Stimulated activated CD4-positive, alpha-beta T cell treated with anti-CD3 and anti-CD28 coated beads, Interleukin-1b, Interleukin-23, amount 100 ng/mL, for 1 hour (primary cell): Measurements from ENCODE around the gene EVA1A.

Experiments used
- DNase-seq, 2 donors: peaks; one replicate each; pipeline ENCODE4 v3.0.0-alpha.2; 2020; ENCODE audit warnings: low read depth in 2 of 2

Gene EVA1A

DNA sequence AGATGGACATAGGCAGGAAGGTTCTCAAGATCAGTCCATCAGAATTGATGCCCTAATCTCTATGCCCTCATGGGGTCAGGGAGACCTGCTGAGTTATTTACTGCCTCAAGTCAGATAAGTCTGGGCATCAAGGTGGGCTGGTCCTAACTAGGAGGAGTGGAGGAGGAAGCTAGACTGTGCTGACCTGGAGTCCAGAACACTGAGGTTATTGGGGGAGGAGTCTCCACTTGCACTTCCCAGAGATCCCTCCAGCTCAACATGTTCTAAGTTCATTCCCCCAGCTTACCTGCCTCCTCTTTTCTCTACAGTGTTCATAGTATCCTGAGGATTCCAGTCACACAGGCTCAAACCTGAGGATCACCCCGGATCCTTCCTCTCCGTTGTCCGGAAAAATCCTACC is 19.3 kb downstream of the EVA1A start:
- no peak for DNase-seq

DNA sequence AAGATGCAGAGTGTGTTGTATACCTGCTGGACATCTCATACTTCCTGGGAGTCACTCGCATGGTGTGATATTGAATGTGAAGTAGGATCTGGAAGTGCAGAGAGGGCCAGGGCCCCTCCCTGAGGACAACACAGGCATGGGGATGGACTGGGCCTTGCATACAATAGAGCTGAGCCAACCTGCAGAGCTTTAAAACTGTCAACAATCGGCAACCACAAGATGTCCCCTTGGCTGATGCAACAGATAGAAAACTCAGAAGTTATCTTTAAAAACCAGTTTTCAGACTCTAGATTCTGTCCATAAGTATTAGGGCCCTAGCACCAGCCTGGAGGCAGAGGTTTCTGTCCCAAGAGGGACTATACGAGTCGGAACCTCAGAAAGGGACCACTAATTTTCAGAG is 19.7 kb downstream of the EVA1A start:
- DNase-seq = no peak

DNA sequence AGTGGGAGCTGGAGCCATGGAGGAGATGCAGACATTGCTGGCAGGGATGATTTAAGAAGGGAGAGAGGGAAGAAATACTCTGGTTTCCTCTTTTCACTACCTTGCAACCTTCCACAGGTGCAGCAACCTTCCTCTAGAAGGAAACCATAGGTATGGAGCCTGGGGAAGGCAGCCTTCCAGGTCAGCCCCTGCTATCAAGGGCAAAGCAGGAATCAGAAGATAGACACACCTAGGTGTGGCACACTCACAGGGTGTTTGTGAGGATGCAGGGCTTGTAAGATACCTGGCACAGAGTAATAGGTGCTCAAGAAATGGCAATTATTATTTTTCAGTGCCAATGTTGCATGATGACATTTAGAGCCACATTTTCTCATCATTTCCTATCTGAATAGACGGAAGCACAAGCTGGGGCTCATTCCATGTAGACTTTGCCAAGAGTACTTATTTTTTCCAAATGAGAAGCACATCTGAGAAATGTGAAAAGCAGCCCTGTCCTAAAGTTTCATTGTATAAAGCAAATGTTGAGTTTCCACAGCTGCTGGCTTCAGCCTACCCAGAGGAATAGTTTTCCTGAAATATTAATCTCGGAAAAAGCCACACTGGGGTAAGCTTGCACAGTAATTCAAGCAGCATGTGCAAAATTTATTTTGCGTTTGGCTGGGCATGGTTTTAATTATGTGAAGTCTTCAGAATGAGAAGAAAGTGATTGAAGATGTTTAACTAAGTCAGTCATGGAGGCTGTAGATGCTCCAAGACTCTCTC is 20.6 kb downstream of the EVA1A start:
- DNase-seq = no peak

DNA sequence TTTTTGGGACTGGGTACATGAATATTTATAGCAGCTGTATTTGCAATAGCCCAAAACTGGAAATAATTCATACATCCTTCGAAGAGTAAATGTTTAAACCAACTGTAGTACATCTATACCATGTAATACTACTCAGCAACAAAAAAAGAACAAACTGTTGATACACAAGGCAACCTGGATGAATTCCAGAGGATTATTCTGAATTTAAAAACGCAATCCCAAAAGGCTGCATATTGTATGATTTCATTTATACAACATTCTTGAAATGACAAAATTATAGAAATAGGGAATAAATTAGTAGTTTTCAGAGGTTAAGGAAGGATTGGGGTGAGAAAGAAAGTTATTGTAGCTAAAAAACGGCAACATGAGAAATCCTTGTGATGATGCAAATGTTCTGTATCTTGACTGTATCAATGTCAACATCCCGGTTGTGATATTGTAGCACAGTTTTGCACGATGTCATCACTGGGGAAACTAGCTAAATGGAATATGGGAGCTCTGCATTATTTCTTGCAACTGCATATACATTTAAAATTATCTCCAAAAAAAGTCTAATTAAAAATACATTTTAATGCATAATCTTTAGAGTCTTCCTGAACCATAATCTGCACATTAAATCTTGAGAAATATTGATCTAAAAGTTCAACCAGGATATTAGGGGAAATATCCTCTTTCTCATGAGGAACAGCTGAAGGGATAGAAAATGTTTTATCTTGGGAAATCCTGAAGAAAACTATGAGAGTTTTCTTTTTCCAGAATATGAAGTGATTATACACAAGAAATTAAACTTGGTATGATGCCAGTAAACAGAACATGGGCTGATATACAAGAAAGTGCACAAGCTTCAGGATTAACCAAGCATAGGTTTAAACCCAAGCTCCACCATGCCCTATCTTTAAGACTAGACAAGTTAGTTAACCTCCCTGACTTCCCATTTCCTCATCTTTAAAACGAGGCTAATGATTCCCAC is 21.9 kb downstream of the EVA1A start:
- no peak for DNase-seq

DNA sequence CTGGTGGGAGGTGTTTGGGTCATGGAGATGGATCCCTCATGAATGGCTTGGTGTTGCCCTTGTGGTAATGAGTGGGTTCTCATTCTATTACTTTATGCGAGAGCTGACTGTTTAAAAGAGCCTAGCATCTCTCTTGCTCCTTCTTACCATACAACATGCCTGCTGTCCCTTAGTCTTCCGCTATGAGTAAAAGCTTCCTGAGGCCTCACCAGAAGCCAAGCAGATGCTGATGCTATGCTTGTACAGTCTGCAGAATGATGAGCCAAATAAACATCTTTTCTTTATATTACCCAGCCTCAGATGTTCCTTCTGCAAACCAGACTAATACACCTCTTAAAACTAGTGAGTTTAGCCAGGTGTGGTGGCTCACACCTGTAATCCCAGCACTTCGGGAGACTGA is 23.1 kb downstream of the EVA1A start:
- DNase-seq = no peak

DNA sequence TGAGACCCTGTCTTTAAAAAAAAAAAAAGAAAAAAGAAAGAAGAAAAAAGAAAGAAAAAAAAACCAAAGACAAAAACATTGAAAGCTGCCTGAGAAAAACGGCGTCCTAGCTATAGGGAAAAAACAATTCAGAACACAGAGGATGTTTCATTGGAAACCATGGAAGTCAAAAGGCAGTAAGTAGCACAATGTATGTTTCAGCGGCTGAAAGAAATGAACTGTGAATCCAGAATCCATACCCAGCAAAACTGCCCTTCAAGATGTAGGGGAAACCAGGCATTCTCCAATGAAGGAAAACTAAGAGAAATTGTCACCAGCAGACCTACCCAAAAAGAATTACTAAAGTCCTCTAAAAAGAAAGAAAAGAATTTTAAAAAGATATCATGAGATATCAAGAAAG is 27.6 kb downstream of the EVA1A start:
- DNase-seq = no peak

DNA sequence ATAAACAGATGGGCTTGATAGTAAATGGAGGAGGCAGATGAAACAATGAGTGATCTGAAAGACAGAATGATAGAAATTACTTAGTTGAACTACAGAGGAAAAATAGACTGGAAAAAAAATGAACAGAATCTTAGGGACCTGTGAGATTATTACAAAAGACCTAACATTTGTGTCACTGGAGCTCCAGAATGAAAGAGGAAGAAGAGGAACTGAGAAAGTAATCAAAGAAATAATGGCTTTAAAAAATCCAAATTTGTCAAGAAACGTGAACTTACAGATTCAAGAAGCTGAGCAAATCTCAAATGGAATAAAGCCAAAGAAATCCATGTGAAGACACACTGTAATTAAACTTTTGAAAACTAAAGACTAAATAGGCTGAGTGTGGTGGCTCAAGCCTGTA is 28.3 kb downstream of the EVA1A start:
- no peak for DNase-seq

DNA sequence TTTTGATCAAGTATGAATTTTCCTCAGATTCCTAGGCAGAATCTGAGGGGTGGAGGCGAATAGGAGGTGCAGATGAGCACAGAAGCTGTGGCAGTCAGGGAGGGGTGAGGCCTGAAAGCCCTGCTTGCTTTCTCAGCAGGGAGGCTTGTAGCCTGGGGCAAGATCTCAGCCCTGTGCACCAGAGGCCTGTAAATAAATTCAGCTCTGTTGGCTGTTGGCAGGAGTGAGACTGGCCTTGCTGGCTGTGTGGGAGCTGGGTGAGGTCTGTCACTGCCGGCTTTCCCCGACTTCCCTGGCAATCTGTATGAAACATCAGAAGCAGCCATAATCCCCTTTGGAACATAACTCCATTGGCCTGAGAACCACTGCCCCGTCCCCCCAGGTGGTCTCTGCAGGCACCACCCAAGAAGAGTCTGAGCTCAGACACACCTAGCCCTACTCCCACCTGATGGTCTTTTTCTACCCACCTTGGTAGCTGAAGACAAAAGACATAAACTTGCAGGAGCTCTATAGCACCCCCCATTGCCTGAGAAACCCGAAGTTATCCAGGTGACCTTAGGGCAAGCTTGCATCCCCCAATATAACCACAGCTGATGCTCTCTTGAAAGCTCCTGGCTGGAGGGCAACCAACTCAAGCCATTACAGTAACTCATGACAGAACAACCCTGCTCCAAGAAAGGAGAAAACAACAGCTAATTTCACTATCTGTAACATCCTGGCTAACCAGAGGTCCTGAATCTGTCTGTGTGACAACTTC is 32.3 kb downstream of the EVA1A start:
- DNase-seq = no peak

DNA sequence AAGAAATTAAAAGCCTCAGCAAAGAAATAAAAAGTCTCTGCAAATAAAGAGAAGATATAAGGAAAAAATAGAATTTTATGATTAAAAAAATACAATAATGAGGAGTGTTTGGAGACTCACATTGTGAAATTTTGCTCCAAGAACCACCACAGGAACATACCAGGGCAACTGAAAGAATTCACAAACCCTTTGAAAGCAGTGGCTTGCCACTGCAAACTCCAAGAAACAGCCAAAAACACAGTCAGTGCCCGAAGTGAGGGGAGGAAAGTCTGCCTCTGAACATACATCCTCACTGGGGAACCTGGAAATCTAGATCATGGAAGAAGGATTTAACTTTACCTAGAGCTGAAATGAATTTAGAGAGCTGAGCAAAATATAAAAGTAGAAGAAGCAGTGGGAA is 33.1 kb downstream of the EVA1A start:
- DNase-seq = no peak

DNA sequence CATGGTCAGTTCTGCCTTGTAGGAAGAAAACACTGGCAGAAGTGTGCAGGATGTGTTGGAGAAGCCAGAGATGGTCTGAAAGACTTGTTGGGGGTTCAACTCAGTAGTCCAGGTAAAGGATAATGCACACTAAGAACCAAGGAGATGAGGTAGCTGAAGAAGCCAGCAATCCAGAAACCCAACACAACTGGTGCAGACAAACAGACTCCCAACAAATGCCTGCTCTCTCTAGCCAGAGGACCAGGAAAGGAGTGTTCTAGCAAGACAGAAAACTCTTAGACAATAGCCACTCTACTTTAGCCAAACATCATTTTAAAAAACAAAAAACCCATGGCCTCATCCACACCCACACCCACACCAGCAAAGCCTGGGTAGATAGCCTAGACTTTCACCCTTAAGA is 33.9 kb downstream of the EVA1A start:
- DNase-seq = no peak

DNA sequence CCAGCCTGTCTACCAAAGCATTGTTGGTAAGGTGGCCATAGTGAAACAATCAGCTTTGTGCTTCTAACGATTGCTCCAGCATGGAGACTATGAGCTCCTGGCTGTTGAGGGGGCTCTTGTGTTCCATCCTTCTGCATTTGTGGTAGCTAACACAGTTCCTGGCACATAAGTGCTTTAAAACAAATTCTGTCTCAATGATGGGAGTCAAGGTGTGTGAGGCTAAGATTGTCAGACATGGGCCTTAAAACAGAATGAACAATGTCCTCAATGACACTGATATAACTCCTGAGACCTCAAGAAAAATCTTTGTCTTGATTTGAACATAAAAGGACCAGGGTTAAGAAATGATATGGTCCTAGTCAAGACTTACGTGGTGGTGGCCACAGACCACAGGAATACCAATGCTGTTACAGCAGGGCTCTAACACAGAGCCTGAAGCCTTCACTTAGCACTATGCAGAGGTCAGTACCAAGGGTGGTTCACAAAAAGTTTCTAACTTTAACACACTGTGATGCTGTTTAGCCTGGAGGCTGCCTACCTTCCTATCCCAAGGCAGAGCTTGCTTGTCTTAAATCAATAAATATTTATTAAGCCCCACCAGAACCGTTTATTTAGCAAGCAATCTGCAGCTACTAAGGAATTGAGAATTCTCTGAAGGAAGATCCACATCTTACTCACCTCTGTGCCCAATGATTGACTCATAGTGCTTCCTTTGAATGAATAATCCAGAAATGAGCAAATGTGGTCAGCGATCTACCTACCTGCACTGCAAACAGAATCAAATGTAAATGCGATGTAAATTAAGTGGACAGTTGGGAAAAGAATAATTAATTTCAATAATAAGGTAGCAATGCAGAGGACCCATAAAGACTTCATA is 35.1 kb downstream of the EVA1A start:
- no peak for DNase-seq

DNA sequence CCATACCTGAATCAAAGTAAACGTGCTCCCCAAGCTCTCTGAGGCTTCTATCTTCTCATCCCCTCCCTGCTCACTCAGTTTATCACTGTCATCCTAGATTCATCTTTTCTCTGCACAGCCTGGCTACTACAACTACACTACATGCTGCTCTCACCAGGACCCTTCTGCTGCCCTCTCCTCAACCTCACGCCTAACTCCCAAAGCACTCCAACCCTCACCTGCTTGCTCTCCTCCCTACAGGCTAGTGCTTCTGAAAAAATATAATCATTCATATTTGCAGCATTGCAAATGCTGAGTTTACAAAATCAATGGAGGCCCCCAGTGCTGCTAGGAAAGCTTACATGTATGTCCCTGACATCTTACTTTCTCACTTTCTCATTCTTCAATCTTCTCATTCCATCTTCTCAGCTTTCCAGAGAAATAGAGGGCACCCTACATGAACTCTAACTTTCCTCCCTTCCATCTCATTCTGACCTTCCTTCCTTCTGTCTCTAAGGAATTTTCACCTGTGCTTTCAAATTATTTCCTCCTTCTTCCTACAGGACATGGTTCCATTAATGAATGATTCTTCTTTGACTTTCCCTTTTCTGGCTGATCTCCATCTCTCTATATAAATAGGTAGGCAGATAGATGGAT is 36.3 kb downstream of the EVA1A start:
- DNase-seq = no peak

DNA sequence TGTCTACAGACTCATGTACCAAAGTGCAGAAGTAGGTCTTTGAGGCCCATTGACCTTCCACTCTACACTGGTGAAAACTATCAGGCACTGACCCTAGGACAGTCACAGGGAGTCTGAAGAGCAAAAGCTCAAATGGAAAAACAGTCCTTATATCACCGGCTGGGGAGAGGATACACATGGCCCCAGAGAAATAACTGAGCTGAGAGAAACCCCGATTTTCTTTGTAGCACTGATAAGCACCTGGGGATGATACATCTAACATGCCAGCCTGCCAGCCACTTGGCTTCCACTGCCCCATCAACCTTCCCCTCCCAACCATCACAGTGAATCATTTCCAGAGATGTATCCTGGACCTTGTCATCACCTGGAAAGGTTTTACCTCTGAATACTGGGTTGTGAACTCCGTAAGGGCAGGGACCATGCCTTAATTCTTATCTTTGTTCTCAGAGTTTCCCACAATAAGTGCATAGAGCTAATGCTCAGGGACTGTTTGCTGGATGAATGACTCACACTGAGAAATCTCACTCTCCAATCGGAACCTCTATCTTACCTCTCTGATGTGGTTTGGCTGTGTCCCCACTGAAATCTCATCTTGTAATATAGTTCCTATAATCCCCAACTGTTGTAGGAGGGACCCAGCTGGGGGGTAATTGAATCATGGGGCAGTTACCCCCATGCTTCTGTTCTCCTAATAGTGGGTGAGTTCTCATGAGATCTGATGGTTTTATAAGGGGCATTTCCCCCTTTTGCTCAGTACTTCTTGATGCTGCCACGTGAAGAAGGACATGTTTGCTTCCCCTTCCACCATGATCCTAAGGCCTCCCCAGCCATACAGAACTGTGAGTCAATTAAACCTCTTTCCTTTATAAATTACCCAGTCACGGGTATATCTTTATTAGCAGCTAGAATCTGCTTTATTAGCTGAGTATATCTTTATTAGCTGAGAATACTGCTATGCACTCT is 37.1 kb downstream of the EVA1A start:
- no peak for DNase-seq

DNA sequence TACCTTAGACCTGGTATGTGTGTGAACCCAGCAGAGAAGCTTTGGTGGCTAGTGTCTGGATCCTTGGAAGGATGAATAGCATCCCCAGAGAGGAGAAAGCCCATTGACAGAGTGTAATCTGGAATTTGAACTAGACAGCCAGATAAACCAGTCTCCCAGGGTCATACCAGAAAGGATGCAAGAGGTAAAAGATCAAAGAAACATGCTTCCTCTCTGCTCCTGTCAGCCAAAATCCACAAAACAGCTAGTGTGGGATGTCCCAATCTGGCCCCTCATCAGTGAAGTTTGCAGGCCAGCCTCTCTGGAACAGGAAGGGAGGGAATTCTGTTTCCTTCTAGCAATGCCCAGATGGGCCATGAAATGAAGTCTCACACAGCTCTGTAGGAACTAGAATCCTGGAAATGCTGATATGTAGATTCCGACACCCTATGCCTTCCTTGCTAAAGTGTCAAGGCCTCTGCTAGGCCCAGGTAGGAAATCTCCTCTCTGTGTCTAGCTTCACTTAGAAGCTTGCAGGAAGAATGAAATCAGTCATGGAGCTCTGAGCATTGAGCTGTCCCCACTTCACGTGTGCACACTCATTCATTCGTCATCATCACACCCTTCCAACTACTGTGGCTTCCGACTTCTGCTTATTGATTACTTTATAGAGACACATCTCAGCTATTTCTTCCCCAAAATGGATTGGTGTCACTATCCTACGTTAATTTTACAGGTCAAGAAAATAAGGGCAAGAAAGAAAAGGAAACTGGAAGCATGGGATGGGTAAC is 38.0 kb downstream of the EVA1A start:
- no peak for DNase-seq

DNA sequence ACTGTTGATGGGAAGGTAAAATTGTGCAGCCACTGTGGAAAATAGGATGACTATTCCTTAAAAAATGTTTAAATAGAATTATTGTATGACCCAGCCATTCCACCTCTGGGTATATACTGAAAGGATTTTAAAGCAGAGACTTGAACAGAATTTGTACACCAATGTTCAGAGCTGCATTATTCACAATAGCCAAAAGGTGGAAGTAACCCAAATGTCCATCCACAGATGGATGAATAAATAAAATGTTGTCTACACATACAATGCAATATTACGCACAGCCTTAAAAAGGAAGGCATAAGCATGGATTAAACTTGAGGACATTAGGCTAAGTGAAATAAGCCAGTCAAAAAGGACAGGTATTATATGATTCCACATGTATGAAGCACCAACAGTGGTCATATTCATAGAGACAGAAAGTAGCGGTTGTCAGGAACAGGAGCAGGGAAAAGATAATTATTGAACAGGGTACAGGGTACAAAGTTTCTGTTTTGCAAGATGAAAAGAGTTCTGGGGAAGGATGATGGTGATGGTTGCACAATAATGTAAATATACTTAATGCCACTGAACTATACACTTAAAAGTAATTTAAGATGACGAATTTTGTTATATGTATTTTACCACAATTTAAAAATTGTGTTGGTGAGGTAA is 39.4 kb downstream of the EVA1A start:
- no peak for DNase-seq

DNA sequence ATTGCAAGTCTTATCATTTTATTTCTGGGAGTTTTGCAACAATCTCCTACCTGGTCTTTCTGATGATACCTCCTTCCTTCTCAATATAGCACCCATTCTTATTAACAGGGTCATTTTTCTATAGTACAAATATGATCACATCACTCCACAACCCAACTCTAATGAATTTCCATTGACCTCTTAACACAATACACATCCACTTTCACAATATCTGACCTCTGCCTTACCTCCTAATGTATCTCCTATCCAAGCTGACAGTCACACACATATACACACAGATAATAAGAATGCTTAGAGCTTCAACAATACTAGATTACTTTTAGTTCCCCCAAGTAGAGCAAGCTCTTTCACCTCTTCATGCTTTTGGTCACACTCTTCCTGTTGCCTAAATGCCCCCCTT is 40.9 kb downstream of the EVA1A start:
- DNase-seq = no peak

DNA sequence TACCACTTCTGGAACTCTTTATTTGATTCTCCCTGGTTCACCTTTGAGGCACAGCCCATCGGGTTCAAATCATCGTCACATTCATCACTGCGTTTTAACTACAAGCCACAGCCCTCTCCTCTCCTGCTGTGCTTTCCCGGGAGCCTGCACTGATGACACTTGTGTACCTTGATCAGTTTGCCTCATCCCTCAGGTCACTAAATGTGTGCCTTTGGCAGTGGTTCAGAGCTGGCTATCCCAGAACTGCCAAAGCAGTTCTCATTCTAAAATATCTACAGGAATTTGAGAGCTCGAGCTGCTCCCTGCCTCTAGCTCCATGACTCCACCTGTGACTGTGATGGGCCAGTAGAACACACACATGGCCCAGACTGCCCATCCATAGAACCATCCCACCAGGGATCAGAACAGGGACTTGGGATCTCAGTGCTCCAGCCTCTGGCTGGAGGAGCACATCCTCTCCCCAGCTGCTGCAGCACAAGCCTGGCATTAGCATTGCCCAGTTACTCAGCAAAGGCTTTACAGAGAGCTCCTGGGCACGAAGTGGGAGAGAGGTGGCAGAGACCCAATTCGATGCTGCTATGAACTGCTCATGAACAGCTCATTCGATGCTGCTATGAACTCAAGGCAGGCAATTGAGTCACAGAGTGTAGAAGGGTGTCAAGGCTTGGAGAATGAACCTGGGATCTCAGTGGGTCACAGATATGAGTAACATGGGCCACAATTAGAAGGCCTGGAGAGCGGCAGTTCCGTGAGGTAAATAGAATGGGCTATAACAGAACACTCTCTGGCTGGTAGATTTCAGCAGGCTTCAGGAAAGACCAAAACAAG is 41.9 kb downstream of the EVA1A start:
- no peak for DNase-seq
